BE2C (cell line): Measurements from ENCODE around the gene CREB5.

Experiments
- DNase-seq: peaks from one replicate; pipeline ENCODE4 v3.0.0-alpha.2; 2020
- H3K27me3 ChIP-seq: fragments of 250-450 bp; sonication (Bioruptor Pico); 2 replicates; pipeline ENCODE4 v1.5.1; 2020; ENCODE audit warnings: mild to moderate bottlenecking
- H3K36me3 ChIP-seq: fragments of 250-450 bp; sonication (Bioruptor Pico); 2 replicates; pipeline ENCODE4 v1.5.1; 2020; ENCODE audit warnings: mild to moderate bottlenecking
- H3K4me1 ChIP-seq: fragments of 250-450 bp; sonication (Bioruptor Pico); 2 replicates; pipeline ENCODE4 v1.5.1; 2020
- H3K4me3 ChIP-seq: 2 replicates; pipeline ENCODE4 v1.5.1; 2011; ENCODE audit warnings: low read depth, low read length
- H3K9me3 ChIP-seq: fragments of 250-450 bp; sonication (Bioruptor Pico); 2 replicates; pipeline ENCODE4 v1.5.1; 2020
- CTCF ChIP-seq: IDR thresholded peaks from 2 replicates; pipeline ENCODE4 v1.5.1; 2012; ENCODE audit warnings: mild to moderate bottlenecking, low read depth, low read length

The CREB5 gene

GRCh38 chr7:28672397-28672797 lies 260.1 kb downstream of the CREB5 start:
- H3K36me3 ChIP-seq = no peaks in the 10 kb centered on the region
- no peak for TF ChIP-seq CTCF
- no peaks in the 10 kb centered on the region for H3K4me1 ChIP-seq
- no peak overlapping the region for H3K4me3 ChIP-seq
- H3K9me3 ChIP-seq = no peaks in the 10 kb centered on the region
- H3K27me3 ChIP-seq = no peaks in the 10 kb centered on the region
- DNase-seq = no peak

- no peak for TF ChIP-seq CTCF
- Histone ChIP-seq H3K4me3 (no peak overlapping the region), H3K9me3 (no peaks in the 10 kb centered on the region), H3K27me3 (no peaks in the 10 kb centered on the region), H3K4me1 (no peaks in the 10 kb centered on the region), H3K36me3 (no peaks in the 10 kb centered on the region)
- DNase-seq = no peak
Measured at GRCh38 chr7:28674359-28674782, 262.1 kb downstream of the CREB5 start.

- H3K4me3 ChIP-seq = no peak overlapping the region
- H3K27me3 ChIP-seq = no peaks in the 10 kb centered on the region
- no peak for TF ChIP-seq CTCF
Measured at GRCh38 chr7:28675429-28675828, 263.1 kb downstream of the CREB5 start.

GRCh38 chr7:28677668-28678067 lies 265.4 kb downstream of the CREB5 start:
- no peak overlapping the region for H3K4me3 ChIP-seq
- no peaks in the 10 kb centered on the region for H3K27me3 ChIP-seq
- no peaks in the 10 kb centered on the region for H3K4me1 ChIP-seq
- no peaks in the 10 kb centered on the region for H3K9me3 ChIP-seq
- H3K36me3 ChIP-seq = no peaks in the 10 kb centered on the region
- no peak for DNase-seq
- no peak for TF ChIP-seq CTCF

More at GRCh38 chr7:28675429-28675828, 263.1 kb downstream of the CREB5 start:
- H3K36me3 ChIP-seq = no peaks in the 10 kb centered on the region
- no peaks in the 10 kb centered on the region for H3K4me1 ChIP-seq
- no peaks in the 10 kb centered on the region for H3K9me3 ChIP-seq
- no peak for DNase-seq

- H3K36me3 ChIP-seq = no peaks in the 10 kb centered on the region
- no peak overlapping the region for H3K4me3 ChIP-seq
- H3K9me3 ChIP-seq = no peaks in the 10 kb centered on the region
- H3K27me3 ChIP-seq = no peaks in the 10 kb centered on the region
- no peak for TF ChIP-seq CTCF
- no peak for DNase-seq
- no peaks in the 10 kb centered on the region for H3K4me1 ChIP-seq
Measured at GRCh38 chr7:28678431-28678965, 266.2 kb downstream of the CREB5 start.

- Histone ChIP-seq H3K4me1 (0 out of 2 replicates have a peak, but pooled peaks cover 5% of the 10 kb centered on the region), H3K4me3 (no peak overlapping the region), H3K36me3 (no peaks in the 10 kb centered on the region), H3K9me3 (no peaks in the 10 kb centered on the region), H3K27me3 (no peaks in the 10 kb centered on the region)
- TF ChIP-seq CTCF = no peak
- no peak for DNase-seq
Measured at GRCh38 chr7:28681693-28682310, 269.5 kb downstream of the CREB5 start.
